ENCODE measurements around the gene USP46.

DNA sequence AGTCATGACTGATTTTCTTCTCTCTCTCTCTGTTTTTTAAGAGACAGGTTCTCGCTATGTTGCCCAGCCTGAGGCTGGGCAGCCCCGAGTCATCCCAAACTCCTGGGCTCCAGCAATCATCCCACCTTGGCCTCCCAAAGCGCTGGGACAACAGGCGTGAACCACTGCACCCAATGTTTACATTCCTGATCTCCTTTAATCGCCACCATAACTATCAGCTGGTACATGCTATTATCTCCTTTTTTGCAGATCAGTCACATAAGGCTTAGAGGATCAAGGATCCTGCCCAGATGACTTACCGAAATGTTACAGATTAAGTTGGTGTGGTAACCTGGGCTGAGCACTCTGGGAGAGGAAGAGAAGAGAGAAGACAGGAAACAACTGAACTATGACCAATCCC, 1.5 kb upstream of the USP46 start:
- TF ChIP-seq POLR2A (IDR thresholded peaks at IDR 0.05) = no peak
- TF ChIP-seq, protein P1, sequence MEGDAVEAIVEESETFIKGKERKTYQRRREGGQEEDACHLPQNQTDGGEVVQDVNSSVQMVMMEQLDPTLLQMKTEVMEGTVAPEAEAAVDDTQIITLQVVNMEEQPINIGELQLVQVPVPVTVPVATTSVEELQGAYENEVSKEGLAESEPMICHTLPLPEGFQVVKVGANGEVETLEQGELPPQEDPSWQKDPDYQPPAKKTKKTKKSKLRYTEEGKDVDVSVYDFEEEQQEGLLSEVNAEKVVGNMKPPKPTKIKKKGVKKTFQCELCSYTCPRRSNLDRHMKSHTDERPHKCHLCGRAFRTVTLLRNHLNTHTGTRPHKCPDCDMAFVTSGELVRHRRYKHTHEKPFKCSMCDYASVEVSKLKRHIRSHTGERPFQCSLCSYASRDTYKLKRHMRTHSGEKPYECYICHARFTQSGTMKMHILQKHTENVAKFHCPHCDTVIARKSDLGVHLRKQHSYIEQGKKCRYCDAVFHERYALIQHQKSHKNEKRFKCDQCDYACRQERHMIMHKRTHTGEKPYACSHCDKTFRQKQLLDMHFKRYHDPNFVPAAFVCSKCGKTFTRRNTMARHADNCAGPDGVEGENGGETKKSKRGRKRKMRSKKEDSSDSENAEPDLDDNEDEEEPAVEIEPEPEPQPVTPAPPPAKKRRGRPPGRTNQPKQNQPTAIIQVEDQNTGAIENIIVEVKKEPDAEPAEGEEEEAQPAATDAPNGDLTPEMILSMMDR (IDR thresholded peaks at IDR 0.05) = no peak
